ENCODE measurements around the gene SPACA5. TPM values are rescaled to one million over a fixed set of nuclear protein-coding genes. Genes with fewer than 3 reads are reported as not detected.
"Not testable (repeated sequence)": the region's sequence is repeated elsewhere in the genome, so short reads cannot be mapped to it uniquely, and the experiment has no call there.

The SPACA5 gene
- not detected for total RNA-seq (ENCODE audit: unreplicated experiment)
- long read RNA-seq, result 0 reads

GRCh38 chrX:48006688-48007087 lies at the start of gene SPACA5:
SPACA5 (plus strand) TSS chrX:48006988; CDS start chrX:48007803, 815 bp downstream.
- not testable (repeated sequence) for H3K4me3 Mint-ChIP-seq (ENCODE audit: unreplicated experiment); H3K9me3 Mint-ChIP-seq (ENCODE audit: unreplicated experiment); H3K36me3 Mint-ChIP-seq (ENCODE audit: low read depth, unreplicated experiment); H3K4me1 Mint-ChIP-seq (ENCODE audit: unreplicated experiment); H3K27ac Mint-ChIP-seq (ENCODE audit: unreplicated experiment); DNase-seq (ENCODE audit: low spot score); H3K27me3 Mint-ChIP-seq (ENCODE audit: unreplicated experiment)

- not testable (repeated sequence) for H3K27ac Mint-ChIP-seq (ENCODE audit: unreplicated experiment); H3K4me1 Mint-ChIP-seq (ENCODE audit: unreplicated experiment); H3K27me3 Mint-ChIP-seq (ENCODE audit: unreplicated experiment); H3K9me3 Mint-ChIP-seq (ENCODE audit: unreplicated experiment); H3K36me3 Mint-ChIP-seq (ENCODE audit: low read depth, unreplicated experiment); H3K4me3 Mint-ChIP-seq (ENCODE audit: unreplicated experiment); DNase-seq (ENCODE audit: low spot score)
Measured at GRCh38 chrX:47958206-47958605, 48.6 kb upstream of the SPACA5 start.

- H3K4me3 Mint-ChIP-seq (ENCODE audit: unreplicated experiment), result no peak overlapping the region
- DNase-seq (ENCODE audit: low spot score), result no peak
- no peaks in the 10 kb centered on the region for H3K4me1 Mint-ChIP-seq (ENCODE audit: unreplicated experiment)
- no peak overlapping the region for H3K27ac Mint-ChIP-seq (ENCODE audit: unreplicated experiment)
- no peak for TF ChIP-seq CTCF (IDR thresholded peaks at IDR 0.05; ENCODE audit: unreplicated experiment)
- peaks cover 1% of the 10 kb centered on the region for H3K27me3 Mint-ChIP-seq (ENCODE audit: unreplicated experiment)
- no peaks in the 10 kb centered on the region for H3K36me3 Mint-ChIP-seq (ENCODE audit: low read depth, unreplicated experiment)
- no peaks in the 10 kb centered on the region for H3K9me3 Mint-ChIP-seq (ENCODE audit: unreplicated experiment)
Measured at GRCh38 chrX:47958761-47959342, 47.9 kb upstream of the SPACA5 start.

- no peak for TF ChIP-seq CTCF (IDR thresholded peaks at IDR 0.05; ENCODE audit: unreplicated experiment)
- Mint-ChIP-seq H3K36me3 (ENCODE audit: low read depth, unreplicated experiment) (no peaks in the 10 kb centered on the region), H3K27me3 (ENCODE audit: unreplicated experiment) (peaks cover 1% of the 10 kb centered on the region), H3K4me1 (ENCODE audit: unreplicated experiment) (no peaks in the 10 kb centered on the region), H3K27ac (ENCODE audit: unreplicated experiment) (no peak overlapping the region), H3K9me3 (ENCODE audit: unreplicated experiment) (no peaks in the 10 kb centered on the region), H3K4me3 (ENCODE audit: unreplicated experiment) (no peak overlapping the region)
- DNase-seq (ENCODE audit: low spot score), result no peak
Measured at GRCh38 chrX:47960406-47960805, 46.4 kb upstream of the SPACA5 start.

GRCh38 chrX:47961830-47962229 lies 45.0 kb upstream of the SPACA5 start:
- H3K27ac Mint-ChIP-seq (ENCODE audit: unreplicated experiment); H3K27me3 Mint-ChIP-seq (ENCODE audit: unreplicated experiment); DNase-seq (ENCODE audit: low spot score); H3K36me3 Mint-ChIP-seq (ENCODE audit: low read depth, unreplicated experiment); H3K4me1 Mint-ChIP-seq (ENCODE audit: unreplicated experiment); H3K9me3 Mint-ChIP-seq (ENCODE audit: unreplicated experiment); H3K4me3 Mint-ChIP-seq (ENCODE audit: unreplicated experiment): not testable (repeated sequence)

GRCh38 chrX:47965526-47965925 lies 41.3 kb upstream of the SPACA5 start:
- H3K27ac Mint-ChIP-seq (ENCODE audit: unreplicated experiment); H3K27me3 Mint-ChIP-seq (ENCODE audit: unreplicated experiment); DNase-seq (ENCODE audit: low spot score); H3K36me3 Mint-ChIP-seq (ENCODE audit: low read depth, unreplicated experiment); H3K9me3 Mint-ChIP-seq (ENCODE audit: unreplicated experiment); H3K4me3 Mint-ChIP-seq (ENCODE audit: unreplicated experiment); H3K4me1 Mint-ChIP-seq (ENCODE audit: unreplicated experiment): not testable (repeated sequence)

- Mint-ChIP-seq H3K36me3 (ENCODE audit: low read depth, unreplicated experiment) (peaks cover 59% of the 10 kb centered on the region), H3K9me3 (ENCODE audit: unreplicated experiment) (peaks cover 23% of the 10 kb centered on the region), H3K4me1 (ENCODE audit: unreplicated experiment) (no peaks in the 10 kb centered on the region), H3K27ac (ENCODE audit: unreplicated experiment) (no peak overlapping the region), H3K27me3 (ENCODE audit: unreplicated experiment) (no peaks in the 10 kb centered on the region), H3K4me3 (ENCODE audit: unreplicated experiment) (no peak overlapping the region)
- no peak for TF ChIP-seq CTCF (IDR thresholded peaks at IDR 0.05; ENCODE audit: unreplicated experiment)
- DNase-seq (ENCODE audit: low spot score), result no peak
Measured at GRCh38 chrX:47973235-47973634, 33.6 kb upstream of the SPACA5 start.
